ELR (cell line): ENCODE data around the gene RIC3.
"Not testable (repeated sequence)": the region's sequence is repeated elsewhere in the genome, so short reads cannot be mapped to it uniquely, and the experiment has no call there.

Experiments used
- DNase-seq: peaks from one replicate; pipeline ENCODE4 v3.0.0-alpha.2; 2015; ENCODE audit warnings: low read depth

The RIC3 gene

GRCh38 chr11:8190431-8190830, 21.6 kb upstream of the RIC3 start:
- no peak for DNase-seq

DNA sequence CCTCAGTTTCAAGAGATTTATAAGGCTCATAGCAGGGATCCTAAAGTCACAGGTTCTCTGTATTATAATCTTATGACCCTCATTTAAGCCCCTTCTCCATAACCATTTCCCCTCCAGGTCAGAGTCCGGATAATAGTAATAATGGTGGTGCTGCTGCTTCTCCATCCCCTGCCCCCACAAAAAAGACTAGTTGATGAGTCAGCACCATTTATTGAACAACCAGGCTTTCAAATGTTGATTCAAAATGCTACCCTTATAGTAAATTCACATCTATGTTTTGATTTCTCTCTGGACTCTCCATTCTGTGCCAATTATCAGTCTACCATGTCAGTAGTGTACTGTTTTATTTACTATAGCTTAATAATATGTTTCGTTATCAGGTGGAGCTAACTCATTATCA, 17.6 kb upstream of the RIC3 start:
- DNase-seq: no peak

DNA sequence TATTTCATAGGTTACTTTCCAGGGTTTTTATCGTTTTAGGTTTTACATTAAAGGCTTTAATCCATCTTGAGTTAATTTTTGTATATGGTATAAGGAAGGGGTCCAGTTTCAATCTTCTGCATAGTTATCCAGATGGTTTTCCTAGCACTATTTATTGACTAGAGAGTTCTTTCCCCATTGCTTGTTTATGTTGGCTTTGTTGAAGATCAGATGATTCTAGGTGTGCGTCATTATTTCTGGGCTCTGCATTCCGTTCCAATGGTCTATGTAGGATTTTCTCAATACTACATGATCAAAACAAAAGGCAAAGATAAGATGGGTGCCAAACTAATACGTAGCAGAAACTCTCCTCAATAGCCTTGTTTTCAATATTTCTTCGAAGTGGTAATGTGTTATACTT, 14.3 kb upstream of the RIC3 start:
- no peak for DNase-seq

GRCh38 chr11:8180469-8180868, 11.6 kb upstream of the RIC3 start:
- DNase-seq: no peak

GRCh38 chr11:8178297-8178696, 9.5 kb upstream of the RIC3 start:
- no peak for DNase-seq

GRCh38 chr11:8177136-8177535, 8.3 kb upstream of the RIC3 start:
- DNase-seq: no peak

- DNase-seq: peak; percentile 3
These were observed 1.0 kb downstream of the RIC3 start for GRCh38 chr11:8167796-8168195.

- DNase-seq: no peak
These were observed 4.1 kb downstream of the RIC3 start for GRCh38 chr11:8164746-8165145.

- DNase-seq: not testable (repeated sequence)
These were observed 7.1 kb downstream of the RIC3 start for GRCh38 chr11:8161627-8162304.

DNA sequence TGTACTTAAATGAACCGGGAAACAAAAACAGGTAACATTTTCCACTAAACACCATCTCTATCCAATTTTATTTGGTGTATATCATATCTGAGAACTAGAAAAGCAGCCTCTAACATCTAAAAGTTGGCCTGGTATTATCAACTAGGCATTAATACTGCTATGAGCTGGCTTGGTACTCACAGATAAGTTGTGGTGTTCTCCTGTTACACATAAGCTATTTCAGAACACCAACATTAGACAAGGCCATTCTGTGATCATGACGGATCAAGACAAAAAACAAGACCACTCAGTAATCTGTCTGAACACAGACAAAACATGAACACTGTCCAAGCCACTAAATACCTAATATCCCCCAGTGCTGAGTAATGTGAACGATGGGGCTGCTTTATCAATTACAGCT, 11.9 kb downstream of the RIC3 start:
- DNase-seq: no peak

DNA sequence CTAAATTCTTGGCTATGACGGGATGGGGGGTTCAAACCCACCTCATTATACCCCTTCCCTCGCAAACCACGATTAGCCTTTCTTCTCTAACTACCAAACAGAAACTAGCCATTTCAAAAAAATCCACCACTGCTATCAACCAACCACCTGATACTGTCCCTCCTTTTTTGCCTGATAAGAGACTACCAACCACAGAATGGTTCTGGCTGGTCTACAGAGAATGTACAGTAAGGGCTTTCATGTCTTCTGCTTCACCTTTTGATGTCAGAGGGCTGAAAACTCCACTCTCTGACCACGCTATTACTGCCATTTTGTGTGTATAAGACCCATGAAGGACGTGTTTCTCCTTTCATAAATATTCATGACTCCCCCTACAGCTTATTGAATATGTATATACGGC, 19.1 kb downstream of the RIC3 start:
- DNase-seq: no peak

DNA sequence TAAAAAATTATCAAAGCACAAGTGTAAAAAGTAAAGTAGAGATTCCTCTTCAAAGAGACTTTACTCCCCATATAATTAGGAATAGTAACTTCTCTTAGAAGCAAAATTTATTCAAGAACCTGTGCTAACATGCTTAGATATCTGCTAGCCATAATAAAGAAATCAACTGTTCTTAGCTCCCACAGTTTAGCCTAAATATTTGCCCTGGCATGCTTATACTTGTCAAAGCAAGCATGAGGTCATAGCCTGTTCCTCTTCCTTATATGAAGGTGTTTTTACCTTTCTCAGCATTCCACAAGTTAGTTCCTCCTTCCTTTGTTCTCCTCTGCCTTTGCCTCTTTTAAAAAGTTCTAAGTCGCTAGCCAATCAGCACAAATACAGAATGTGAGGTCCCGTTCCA, 30.3 kb downstream of the RIC3 start:
- DNase-seq: no peak

GRCh38 chr11:8127447-8127846, 41.4 kb downstream of the RIC3 start:
- DNase-seq: no peak

DNA sequence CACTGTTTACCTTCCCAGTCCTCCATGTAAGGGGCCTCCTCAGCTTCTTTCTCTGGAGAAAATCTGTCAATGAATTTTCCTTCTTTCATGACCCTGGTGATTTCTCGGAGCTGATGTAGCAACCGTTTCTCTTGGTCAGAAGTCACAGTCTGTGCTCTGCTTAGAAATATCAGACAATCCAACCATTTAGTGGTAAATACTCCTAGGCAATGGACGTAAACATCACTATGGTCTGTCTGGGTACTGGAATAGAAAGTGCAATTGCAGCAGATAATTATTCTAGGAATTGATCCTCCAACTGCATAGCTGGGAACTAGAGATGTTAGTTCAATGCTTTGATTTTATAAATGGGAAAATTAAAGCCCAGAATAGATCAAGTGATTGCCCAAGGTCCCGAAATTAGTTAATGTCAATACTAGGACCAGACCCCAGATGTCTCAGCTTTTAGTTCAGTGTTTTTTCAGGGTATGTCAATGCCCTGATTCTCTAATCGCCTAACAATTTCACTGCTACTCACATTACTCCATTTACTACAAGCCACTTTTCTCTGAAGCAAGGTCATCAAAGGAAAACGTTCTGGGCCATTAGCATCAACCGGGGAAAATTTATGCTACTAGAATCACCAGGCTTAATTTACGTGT, 42.1 kb downstream of the RIC3 start:
- DNase-seq: no peak

- DNase-seq: no peak
These were observed 46.6 kb downstream of the RIC3 start for GRCh38 chr11:8122173-8122764.

- no peak for DNase-seq
These were observed 57.2 kb downstream of the RIC3 start for GRCh38 chr11:8111636-8112035.

DNA sequence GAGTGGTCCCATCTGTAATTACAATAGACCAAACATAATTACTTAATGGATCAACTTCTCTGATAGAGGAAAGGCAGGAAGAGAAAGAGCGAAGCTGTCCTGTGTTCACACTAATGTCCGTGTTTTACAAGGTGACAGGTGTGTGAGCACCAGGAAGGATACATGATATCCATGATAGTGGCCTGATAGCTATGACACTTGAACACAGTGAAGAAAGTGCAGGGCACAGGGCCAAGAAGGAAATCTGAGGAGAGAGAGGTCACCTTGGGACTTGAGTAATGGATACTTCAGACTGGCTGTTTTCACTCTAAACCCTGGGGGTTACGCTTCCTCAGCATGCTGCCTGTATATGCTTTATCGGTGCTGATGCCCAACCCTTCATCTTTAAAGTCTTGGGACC, 58.4 kb downstream of the RIC3 start:
- DNase-seq: no peak

- DNase-seq: no peak
These were observed 59.1 kb downstream of the RIC3 start for GRCh38 chr11:8109675-8110074.

GRCh38 chr11:8108421-8108820, 60.4 kb downstream of the RIC3 start:
- DNase-seq: no peak

DNA sequence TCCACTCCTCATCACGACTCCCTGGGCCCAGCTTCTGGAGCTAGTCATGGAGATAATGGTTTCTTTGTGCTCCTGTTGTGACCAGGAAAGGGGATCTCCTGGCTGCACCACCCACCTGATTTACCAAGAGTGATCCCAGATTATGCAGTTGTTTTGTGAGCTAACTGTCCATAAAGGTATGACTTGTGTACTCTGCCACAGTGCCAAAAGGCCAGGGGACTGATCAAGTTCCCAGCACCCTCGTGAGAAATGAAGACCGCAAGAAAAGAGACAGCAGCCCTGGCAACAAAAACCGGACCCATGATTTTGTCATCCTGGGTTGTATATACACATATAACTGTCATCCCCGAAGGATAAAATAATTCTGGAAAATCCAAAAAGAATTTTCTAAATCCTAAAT, 61.2 kb downstream of the RIC3 start:
- DNase-seq: no peak

- no peak for DNase-seq
These were observed 62.1 kb downstream of the RIC3 start for GRCh38 chr11:8106679-8107078.

- no peak for DNase-seq
These were observed 63.2 kb downstream of the RIC3 start for GRCh38 chr11:8105666-8106065.

- no peak for DNase-seq
These were observed 63.7 kb downstream of the RIC3 start for GRCh38 chr11:8105133-8105532.

GRCh38 chr11:8103909-8104308, 64.9 kb downstream of the RIC3 start:
- no peak for DNase-seq
